NCI-H1930 (cell line): ENCODE results near the gene ATG2B.
"Not testable (repeated sequence)": the region's sequence is repeated elsewhere in the genome, so short reads cannot be mapped to it uniquely, and the experiment has no call there.

Experiments
- DNase-seq, 2 experiments: peaks; one replicate each; lab custom pipeline; 2025; lab: John Stamatoyannopoulos, UW

The ATG2B gene

DNA sequence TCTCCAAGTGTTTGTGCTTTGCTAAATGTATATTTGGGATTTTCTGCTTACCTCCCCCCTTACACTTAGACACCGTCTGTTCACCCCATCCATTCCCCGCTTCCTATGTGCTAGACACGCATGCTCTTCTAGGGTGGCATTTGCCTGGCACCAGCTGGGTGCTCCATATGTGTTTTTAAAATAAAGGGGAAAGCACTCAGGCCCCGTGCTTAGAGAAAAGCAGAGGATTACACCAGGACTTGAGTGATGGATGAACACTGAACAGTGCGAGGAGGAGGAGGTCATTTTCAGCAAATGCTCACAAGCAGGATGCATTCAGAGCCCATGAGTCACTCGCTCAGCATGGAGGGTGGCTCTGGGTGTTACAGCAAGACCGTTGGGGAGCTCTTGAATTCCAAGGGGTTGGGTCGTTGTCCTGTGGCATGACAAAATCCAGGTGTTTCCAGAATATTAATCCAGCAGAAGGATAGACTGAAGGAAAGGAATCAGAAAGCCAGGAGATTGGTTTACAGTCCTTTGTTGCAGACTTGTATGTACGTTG, 110.1 kb downstream of the ATG2B start:
- no peak for DNase-seq

DNA sequence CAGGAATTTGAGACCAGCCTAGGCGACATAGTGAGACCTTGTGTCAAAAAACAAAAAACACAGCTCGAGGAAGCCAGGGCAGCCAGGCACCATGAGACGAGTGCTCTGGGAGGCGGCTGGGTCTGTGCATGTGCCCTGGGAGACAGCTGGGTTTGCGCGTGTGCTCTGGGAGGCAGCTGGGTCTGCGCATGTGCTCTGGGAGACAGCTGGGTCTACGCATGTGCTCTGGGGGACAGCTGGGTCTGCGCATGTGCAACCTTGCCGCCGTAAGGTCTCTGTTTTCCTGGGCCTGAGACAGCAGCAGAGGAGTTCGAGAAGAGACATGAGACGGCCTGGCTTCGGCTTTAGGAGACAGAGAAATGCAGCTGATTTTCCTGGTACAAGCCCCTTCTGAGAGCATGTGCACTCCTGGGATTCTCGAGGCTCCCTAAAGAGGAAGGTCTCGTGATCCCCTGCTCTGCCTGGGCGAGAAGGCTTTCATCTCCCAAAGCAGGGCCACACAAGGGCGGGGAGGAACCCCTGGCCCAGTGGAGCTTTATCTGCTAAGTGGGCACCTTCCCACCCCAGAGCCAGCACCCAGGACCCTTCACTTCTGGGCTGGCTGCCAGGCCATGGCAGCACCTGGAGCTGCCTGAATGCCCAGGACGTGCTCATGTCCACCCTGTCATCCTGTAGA, 110.7 kb downstream of the ATG2B start:
- no peak for DNase-seq

DNA sequence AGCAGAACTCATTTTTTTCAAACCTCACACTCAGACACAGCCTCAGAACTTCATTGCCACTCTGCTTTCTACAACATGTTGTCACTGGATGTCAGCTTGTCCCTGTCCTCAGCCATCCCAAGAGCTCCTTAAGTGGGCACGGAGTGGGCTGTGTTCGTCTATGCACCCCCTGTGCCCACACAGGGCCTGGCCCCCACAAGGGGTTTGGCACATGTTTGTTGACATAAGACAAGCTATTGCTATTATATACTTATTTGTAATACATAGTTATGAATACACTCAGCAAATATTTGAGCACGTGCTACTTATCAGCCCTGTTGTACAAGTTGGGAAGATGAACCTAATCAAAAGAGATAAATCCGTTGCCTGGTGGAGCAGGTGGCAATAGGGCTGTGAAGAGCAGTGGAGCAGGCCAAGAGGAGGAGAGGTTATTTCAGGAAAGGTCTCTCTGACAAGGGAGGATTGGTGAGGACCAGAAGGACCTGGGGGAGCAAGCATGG, 111.4 kb downstream of the ATG2B start:
- no peak for DNase-seq

DNA sequence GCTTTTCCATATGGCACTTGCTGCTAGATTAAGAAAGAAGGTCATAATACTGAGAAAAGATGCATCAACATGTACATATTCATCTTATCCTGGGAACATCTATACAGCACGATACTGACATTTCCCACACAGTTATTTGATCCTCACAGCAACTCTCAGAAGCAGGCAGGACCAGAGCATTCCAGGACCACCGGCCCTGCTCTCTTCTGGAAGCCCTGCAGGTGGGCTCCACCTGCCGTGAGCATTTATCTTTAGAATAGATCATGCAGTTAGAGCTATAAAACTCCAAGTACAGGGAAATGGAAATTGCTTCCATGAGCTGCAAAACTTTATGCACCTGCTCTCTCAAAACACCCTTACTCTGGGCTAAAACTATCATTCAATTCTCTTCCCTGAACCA, 112.7 kb downstream of the ATG2B start:
- DNase-seq: no peak

DNA sequence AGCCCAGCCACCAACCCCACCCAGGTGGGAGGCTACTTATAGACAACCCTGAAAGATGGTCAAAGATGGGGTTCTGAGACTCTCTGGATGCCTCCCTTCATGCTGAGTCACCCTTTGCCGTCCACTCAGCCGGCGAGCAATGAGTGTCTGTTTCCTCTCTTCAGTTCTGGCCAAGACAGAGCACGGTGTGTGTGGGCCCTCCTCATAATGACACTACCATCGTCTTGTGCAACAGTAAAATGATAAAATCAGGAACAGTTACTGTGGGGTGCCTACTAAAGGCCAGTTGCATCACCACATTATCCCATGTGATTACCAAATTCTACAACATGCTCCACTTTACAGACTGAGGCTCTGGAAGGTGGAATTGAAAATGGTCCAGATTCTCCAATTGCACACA, 114.1 kb downstream of the ATG2B start:
- no peak for DNase-seq

DNA sequence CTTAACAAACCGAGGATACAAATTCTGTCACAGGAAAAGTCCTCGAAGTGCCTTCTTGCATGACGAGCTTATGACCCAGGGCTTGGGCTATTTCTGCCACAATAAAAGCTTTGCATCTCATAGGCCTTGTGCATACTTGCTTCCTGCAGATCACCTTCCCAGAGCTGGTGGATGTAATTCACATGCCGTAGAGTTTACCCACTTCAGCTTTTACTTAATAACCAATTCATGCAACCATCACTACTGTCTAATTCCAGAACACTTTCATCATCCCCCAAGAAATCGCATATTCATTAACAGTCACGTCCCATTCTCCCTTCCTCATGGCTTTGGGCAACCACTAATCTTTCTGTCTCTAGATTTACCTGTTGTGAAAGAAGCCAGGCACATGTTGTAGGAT, 116.1 kb downstream of the ATG2B start:
- no peak for DNase-seq

DNA sequence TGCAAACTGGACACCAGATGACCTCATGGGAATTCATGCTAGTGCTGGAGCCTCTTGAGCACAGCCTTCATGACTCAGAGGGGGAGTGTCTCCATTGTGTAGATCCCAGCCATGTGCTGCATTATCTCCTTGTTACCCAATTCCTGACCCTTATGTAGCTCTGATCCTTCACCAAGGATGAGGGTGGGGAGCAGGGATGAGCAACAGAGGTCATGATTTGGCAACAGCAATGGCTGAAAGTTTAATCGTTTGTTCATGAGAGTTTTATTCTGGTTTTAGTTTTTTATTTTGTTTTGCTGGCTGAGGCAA, 116.6 kb downstream of the ATG2B start:
- DNase-seq: no peak

DNA sequence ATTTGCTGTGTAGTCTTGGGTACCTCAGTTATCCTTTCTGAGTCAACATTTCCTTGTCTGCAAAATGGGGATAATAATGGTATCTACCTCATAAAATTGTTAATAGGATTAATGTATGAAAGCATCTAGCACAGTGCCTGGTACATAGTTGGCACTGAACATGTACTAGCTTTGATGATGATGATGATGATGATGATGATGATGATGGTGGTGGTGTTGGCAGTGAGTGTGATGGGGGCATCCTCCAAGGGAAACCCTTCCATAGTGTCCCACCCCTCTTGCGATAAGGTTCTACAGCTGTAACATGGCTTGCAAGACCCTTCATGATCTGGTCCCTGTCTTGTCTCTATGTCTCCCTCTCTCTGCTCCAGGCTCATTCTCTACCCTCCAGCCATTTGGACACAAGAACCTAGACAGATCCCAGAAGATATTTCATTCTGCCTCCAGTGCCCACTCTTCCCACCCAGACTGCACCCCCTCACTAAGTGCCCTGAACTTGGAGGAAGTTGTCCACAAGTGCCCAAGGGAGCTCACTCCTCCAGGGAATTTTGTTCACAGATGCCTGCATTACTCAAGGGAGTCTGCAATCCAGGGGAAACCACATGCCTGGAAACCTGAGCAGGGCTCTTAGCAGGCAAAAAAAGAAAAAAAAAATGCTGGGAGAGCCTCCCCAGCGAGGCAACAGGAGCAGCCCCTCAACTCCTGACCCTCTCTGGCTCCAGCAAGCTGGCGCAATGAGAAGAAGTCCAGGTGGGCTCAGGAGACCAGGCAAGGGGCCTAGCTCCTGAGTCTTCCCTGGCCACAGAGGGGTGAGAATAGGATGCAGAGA, 117.2 kb downstream of the ATG2B start:
- no peak for DNase-seq

DNA sequence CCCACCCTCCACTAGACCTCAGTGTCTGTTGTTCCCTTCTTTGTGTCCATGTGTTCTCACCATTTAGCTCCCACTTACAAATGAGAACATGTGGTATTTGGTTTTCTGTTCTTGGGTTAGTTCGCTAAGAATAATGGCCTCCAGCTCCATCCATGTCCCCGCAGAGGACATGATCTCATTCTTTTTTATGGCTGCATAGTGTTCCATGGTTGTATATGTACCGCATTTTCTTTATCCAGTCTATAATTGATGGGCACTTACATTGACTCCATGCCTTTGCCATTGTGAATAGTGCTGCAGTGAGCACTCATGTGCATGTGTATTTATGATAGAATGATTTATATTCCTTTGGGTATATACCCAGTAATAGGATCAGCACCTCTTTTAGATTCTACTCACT, 118.1 kb downstream of the ATG2B start:
- DNase-seq: not testable (repeated sequence)

DNA sequence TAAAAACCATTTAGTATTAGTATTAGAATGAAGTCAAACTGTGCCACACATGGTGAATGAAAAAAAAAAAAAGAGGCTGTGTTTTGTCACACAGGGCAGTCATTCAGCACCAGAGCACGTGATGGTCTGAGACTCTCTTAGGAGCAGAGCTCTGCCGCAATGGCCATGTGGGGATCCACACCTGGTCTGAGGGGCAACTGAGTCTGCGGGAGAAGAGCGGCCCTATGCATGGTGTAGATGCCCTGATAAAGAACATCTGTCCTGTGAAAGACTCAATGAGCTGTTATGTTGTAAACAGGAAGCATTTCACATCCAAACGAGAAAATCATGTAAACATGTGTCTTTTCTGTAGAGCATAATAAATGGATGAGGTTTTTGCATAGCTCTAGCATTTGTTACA, 119.4 kb downstream of the ATG2B start:
- no peak for DNase-seq

DNA sequence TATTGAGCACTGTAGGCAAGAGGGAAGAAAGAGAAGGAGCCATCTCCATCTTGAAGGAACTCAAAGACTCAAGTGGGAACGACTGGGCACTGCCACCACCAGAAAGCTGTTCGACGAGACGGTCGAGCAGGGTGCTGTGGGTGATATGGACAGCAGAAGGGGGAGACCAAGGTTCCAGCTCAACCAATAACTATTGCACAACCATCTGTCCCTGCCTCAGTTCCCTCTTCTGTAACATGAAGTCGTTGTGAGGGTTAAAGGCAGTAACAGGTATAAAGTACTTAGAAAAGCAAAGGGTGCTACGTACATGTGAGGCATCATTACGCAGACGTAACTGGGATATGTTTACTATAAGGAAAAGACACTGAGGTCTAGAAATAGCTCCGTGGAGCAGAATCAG, 121.0 kb downstream of the ATG2B start:
- DNase-seq: no peak

DNA sequence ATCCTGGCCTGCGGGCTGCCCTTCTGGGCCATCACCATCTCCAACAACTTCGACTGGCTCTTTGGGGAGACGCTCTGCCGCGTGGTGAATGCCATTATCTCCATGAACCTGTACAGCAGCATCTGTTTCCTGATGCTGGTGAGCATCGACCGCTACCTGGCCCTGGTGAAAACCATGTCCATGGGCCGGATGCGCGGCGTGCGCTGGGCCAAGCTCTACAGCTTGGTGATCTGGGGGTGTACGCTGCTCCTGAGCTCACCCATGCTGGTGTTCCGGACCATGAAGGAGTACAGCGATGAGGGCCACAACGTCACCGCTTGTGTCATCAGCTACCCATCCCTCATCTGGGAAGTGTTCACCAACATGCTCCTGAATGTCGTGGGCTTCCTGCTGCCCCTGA, 122.5 kb downstream of the ATG2B start:
- DNase-seq: no peak

DNA sequence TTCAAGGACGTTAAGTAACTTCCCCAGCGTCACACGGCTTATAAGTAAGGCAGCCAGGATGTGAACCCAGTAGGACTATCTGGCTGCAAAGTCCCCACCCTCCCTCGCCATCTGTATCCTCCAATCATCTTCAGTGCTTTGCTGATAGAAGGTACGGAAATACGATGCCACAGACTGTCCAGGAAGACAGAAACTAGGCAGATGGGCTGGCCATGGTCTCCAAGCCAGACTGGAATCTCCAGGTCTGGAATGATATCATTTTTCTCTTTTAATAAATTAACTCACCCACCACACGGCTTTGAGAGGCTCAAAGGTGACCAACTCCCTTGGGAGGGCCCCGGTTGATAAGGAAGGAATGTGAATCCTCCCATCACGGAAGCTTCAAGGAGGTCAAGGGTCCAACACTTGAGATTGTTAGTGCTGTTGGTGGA, 123.4 kb downstream of the ATG2B start:
- no peak for DNase-seq

DNA sequence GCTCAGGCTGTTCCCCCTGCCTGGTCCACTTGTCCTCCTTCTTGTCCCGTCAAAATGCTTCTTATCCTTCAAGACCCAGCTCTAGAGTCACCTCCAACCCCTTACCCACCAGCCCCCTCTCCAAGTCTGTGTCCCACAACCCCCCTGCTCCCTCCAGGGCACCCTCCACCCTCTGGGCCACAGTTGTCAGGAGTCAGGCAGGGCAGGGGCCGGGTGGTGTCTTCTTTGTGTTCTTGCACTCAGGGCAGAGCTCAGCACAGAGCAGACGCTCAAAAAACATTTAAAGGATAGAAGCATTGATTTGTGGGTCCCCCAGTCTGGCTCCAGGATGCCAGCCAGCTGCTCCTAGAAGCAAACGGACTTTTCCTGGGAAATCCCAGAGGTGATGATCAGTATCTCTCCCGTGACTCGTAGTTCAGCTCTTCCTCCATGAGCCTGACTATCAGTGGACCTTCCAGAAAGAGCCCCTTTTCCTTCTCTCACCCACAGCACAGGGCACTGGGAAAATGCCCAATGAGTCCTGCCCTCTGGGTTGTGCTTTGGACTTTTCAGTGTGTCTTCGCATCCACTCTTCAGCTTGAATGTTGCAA, 124.4 kb downstream of the ATG2B start:
- no peak for DNase-seq

DNA sequence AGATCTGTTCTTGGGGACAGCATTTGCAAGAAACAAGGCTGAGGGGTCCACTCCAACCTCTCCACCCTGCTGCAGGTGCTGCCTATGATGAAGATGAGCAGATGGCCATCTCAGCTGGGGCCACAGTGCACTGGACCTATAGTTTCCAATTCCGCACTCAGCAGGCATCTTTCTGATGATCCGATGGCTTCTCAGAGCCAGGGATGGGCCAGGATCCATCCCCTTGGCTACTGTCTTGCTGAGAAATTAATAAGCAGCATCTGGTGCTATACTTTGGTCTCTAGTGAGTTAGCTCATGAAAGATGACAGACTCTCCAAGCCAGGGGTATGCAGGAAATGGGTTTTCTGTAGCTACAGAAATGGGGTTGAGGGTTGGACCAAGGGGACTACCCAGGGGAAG, 125.5 kb downstream of the ATG2B start:
- no peak for DNase-seq

DNA sequence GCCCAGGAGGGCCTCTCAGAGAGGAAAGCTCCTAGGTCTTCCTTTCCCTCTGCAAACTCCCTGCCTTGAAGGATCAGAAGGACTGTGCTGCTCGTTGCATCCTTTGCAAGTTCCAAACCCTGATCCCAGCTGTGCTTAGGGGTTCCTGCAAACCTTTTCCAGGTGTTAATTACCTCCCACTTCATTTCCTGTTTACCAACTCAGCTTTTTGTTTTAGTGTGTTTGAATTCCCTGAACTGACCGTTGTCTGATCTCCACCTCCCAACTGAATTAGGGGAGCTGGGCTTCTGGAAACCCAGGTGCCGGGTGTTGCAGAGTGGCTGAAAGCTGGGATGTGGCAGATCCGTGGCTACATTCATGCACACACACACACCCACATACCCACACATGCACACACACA, 127.7 kb downstream of the ATG2B start:
- no peak for DNase-seq

DNA sequence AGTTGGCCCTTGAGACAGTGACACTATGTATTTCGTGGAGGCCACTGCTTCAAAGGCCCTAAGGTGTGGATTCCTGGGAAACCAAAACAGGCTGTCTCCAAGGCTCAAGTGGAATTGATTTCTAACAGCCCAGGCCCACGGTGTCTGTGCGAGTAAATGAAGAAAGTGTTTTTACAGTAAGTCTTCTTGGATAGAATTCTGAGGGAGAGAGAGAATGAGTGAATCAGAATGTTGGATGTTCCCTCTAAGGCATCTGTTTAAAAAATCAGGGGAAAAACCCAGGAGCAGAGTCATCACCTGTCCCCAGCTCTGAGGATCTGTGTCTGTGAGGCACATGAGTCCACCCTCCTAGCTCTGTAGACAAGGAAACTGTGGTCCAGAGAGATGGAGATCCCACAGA, 129.5 kb downstream of the ATG2B start:
- DNase-seq: no peak

DNA sequence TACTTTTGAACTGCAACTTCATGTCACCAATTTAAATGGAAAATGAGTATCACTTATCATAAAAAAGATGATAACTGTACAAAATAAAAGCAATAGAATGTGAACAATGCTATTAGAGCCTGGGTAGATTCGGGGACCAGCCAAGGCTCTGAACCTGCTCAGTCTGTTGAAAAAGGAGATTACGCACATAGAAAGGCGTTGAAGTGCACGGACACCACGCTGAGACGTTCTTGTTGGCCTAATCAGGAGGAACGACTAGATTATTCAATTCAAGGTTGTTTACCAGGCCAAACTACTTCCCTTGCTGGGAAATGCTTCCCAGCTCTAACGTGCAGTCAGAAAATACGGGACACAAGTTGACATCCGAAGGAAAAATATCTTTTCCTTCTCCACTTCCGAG, 130.6 kb downstream of the ATG2B start:
- DNase-seq: no peak

DNA sequence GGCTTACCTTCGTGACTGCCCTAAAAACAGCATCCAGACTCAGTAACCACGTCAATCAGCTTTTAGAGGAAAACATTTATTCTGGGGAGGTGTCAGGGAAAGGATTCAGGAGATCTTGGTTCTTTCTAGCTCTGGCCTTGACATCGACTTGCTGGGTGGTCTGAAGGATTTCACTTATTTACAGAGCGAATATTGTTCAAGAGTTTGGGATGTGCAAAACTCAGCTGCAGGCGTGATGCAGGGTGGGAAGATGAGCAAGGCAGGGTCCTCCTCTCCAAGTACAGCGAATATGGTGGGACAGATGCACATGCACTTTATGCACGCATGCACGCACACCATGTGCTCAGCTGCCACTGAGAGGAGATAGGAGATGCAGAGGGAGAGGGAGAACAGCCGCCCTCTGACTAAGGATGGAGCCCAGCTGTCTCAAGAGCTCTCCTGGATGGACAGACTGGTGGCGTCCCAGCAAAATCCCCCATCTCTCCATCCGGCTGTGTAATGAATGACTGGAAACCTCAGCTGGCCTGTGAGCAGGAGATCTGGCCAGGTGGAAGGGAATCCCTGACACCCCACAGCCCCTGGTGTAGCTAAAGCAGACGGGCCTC, 131.5 kb downstream of the ATG2B start:
- DNase-seq: no peak

DNA sequence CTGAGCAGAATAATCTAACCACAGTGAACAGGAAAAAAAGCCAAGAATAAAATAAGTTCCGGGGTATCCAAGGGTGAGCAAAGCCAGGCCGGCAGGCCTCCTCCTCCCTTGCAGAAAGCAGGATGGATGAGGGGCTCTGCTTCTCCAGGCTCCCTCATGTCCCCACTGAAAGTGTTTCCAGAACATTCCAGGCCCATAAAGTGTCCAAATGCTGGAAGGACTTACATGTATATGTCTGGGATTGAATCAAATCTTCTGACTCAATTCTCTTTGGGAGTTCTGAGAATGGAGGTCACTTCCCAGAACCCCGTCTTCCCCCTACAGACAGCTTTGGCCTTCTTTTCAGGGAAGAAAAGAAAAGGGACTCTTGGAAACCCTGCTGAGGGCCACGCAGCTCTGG, 132.1 kb downstream of the ATG2B start:
- no peak for DNase-seq

DNA sequence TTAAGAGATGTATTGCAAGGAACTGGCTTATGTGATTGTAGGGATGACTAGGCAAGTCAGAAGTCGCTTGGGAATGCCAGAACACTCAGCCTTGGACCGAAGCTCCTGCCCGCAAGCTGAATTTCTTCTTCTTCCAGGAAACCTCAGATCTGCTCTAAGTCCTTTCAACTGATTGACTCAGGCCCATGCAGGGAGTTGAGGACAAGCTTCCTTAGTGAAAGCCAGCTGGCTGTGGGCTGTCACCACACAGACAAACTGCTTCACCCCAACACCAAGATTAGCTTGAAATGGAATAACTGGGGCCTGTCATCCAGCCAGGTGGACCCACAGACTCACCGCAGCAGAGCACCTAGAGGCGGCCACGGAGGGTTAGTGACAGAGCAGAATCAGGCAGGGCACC, 133.8 kb downstream of the ATG2B start:
- DNase-seq: no peak
